ENCODE data around the gene VANGL1.

VANGL1 gene

DNA sequence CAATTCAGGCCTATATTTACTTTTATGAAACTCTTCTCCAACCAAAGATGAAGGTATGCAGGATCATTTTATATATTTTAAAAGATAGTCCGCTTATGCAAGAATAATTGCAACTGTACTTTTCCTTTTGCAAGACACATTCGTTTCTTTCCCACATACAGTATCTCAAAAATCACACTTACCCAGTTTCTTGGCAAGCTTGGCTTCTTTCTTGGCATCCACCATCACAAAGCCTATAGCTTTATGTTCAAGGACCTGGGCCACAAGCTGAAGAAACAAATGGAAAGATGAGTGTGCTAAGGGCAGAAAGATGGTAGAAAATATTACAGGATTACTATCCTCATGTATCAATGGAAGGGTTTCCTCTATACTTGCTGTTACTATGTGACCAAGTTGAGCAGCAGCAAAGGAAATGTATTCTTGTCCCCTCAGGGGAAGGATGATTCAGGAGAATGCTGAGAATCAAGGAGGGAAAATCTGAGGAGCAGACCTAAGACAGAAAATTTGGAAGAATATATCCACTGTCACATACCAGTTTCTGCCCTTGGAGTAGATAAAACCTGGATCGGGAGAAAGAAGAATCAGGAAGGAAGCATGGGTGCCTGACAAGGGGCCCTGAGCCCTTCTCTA, 103.0 kb downstream of the VANGL1 start:
- no peak for DNase-seq (ENCODE audit: low spot score)

DNA sequence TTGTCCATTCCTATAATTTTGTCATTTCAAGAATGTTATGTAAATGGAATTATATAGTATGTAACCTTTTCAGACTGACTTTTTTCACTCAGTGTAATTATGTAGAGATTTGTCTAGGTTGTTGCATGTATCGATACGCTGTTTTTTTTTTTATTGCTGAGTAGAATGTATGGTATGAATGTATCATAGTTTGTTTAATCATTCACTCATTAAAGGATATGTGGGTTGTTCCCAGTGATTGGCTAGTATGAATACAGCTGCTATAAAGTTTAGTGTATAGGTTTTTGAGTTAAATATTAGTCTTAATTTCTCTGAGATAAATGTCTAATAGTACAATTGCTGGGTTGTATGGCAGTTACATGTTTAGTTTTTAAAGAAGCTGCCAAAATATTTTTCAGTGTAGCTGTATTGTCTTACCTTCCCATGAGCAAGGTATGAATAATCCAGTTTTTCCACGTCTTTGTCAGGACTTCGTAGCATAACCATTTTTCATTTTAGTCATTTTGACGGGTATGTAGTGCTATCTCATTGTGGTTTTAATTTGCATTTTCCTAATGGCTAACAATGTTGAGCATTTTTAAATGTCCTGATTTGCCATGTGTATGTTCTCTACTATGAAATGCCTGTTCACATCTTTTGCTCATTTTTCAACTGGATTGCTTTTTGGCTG, 104.4 kb downstream of the VANGL1 start:
- no peak for DNase-seq (ENCODE audit: low spot score)
